Nephron (organoid): ENCODE data around the gene CMA1.
"Not testable (repeated sequence)": the region's sequence is repeated elsewhere in the genome, so short reads cannot be mapped to it uniquely, and the experiment has no call there.

Experiments used
- H3K27ac Mint-ChIP-seq, 3 experiments: 2 replicates each; pipeline ENCODE4 v1.8.0; 2020; ENCODE audit warnings: mixed read lengths in 3 of 3, mild to moderate bottlenecking in 2 of 3, moderate library complexity in 1 of 3
- H3K27me3 Mint-ChIP-seq: 2 replicates; pipeline ENCODE4 v1.8.0; 2021; ENCODE audit warnings: low read depth, mild to moderate bottlenecking, moderate library complexity, mixed read lengths
- H3K36me3 Mint-ChIP-seq: 2 replicates; pipeline ENCODE4 v1.8.0; 2020; ENCODE audit warnings: low read depth, mixed read lengths
- H3K4me1 Mint-ChIP-seq: 2 replicates; pipeline ENCODE4 v1.8.0; 2020; ENCODE audit warnings: mixed read lengths
- H3K4me3 Mint-ChIP-seq, 3 experiments: 2 replicates each; pipeline ENCODE4 v1.8.0; 2020; ENCODE audit warnings: mild to moderate bottlenecking in 3 of 3, mixed read lengths in 3 of 3, moderate library complexity in 2 of 3
- H3K9me3 Mint-ChIP-seq: 2 replicates; pipeline ENCODE4 v1.8.0; 2020; ENCODE audit warnings: mixed read lengths
- TF ChIP-seq, protein P1 (sequence below), 3 experiments: fragments of 200-600 bp; sonication (generic); IDR thresholded peaks; one replicate each; pipeline ENCODE4 v1.5.0; 2021; ENCODE audit warnings: antibody characterized with exemption in 3 of 3; ENCODE audit not compliant: unreplicated experiment in 3 of 3

Gene CMA1

GRCh38 chr14:24518851-24519250 is 10.8 kb upstream of the CMA1 start:
- H3K4me1 Mint-ChIP-seq: no peaks in the 10 kb centered on the region
- H3K27me3 Mint-ChIP-seq: no peaks in the 10 kb centered on the region
- TF ChIP-seq, protein P1, sequence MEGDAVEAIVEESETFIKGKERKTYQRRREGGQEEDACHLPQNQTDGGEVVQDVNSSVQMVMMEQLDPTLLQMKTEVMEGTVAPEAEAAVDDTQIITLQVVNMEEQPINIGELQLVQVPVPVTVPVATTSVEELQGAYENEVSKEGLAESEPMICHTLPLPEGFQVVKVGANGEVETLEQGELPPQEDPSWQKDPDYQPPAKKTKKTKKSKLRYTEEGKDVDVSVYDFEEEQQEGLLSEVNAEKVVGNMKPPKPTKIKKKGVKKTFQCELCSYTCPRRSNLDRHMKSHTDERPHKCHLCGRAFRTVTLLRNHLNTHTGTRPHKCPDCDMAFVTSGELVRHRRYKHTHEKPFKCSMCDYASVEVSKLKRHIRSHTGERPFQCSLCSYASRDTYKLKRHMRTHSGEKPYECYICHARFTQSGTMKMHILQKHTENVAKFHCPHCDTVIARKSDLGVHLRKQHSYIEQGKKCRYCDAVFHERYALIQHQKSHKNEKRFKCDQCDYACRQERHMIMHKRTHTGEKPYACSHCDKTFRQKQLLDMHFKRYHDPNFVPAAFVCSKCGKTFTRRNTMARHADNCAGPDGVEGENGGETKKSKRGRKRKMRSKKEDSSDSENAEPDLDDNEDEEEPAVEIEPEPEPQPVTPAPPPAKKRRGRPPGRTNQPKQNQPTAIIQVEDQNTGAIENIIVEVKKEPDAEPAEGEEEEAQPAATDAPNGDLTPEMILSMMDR (IDR thresholded peaks at IDR 0.05; ENCODE audit: unreplicated experiment in 3 of 3): no peak
- no peaks in the 10 kb centered on the region for H3K9me3 Mint-ChIP-seq
- H3K4me3 Mint-ChIP-seq: no peak overlapping the region
- H3K36me3 Mint-ChIP-seq: no peaks in the 10 kb centered on the region
- H3K27ac Mint-ChIP-seq: no peak overlapping the region

DNA sequence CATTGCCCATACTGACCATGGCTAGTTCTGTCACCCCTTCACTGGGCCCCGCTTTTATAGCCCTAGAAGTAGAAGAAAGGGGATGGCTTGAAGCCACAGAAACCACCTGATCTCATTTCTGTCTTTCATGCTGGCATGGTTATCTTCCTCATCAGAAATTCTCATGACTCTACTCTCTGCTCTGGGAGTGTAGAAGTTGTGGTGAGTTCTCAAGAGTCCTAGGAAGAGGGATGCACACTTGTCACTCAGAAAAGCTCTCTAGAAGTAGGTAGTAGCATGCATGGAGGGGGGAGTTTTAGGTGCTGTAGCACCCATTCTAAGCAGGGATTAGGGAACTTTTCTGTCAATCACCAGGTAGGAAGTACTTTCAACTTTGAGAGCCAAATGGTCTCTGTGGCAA is 6.1 kb upstream of the CMA1 start:
- Mint-ChIP-seq H3K4me1 (no peaks in the 10 kb centered on the region), H3K27me3 (no peaks in the 10 kb centered on the region), H3K36me3 (no peaks in the 10 kb centered on the region), H3K9me3 (no peaks in the 10 kb centered on the region), H3K4me3 (no peak overlapping the region), H3K27ac (no peak overlapping the region)
- TF ChIP-seq, protein P1 (IDR thresholded peaks at IDR 0.05; ENCODE audit: unreplicated experiment in 3 of 3): no peak

GRCh38 chr14:24513009-24513408 is 4.9 kb upstream of the CMA1 start:
- Mint-ChIP-seq H3K27ac (no peak overlapping the region), H3K36me3 (no peaks in the 10 kb centered on the region), H3K4me3 (no peak overlapping the region), H3K4me1 (no peaks in the 10 kb centered on the region), H3K9me3 (no peaks in the 10 kb centered on the region), H3K27me3 (peaks cover 3% of the 10 kb centered on the region)
- TF ChIP-seq, protein P1 (IDR thresholded peaks at IDR 0.05; ENCODE audit: unreplicated experiment in 3 of 3): no peak

DNA sequence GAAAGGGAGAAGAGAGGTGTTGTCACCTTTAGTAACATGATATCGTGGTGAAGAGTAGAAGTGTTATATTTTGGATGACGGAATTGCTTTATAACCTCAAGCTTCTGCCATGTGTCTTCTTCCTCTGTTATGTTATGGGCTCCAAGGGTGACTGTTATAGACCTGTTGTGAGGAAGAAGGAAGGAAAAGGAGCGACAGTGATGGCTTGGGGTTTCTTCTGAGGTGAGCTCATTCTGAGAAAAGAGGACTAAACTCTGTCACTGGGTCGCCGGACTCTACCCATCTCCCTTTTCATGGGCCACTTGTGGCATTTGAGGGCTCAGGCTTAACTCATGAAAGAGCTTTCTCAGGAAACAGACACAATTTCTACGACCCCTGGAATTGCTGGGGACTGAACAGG is 1.6 kb downstream of the CMA1 start:
- Mint-ChIP-seq H3K27me3 (peaks cover 3% of the 10 kb centered on the region), H3K4me3 (no peak overlapping the region), H3K9me3 (no peaks in the 10 kb centered on the region), H3K27ac (no peak overlapping the region), H3K4me1 (no peaks in the 10 kb centered on the region), H3K36me3 (no peaks in the 10 kb centered on the region)
- TF ChIP-seq, protein P1 (IDR thresholded peaks at IDR 0.05; ENCODE audit: unreplicated experiment in 3 of 3): no peak

DNA sequence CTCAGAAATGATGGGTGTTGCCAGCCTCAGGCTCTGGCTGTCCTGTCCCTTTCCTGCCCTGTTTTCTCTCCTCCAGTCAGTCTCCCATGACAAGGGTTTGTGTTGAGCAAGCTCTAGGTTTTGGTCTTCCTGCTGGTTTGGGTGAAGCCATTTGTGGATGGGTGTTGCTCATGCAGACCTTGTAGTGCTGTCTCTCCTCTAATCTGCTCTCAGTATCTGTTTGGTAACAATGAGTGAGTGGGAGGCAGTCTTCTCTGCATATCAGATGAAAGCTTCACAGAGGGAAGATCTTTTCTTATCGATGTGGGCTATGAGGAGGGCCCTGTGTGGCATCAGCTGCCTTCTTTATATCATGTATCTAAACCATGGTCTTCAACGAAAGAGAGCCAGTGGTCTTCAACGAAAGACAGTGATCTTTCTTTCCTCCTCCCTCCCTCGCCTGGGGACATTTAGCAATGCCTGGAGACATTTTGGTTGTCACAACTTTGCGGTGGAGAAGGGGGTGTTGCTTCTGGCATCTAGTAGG is 3.6 kb downstream of the CMA1 start:
- Mint-ChIP-seq H3K27me3 (peaks cover 3% of the 10 kb centered on the region), H3K4me3 (no peak overlapping the region), H3K4me1 (no peaks in the 10 kb centered on the region), H3K27ac (no peak overlapping the region), H3K9me3 (no peaks in the 10 kb centered on the region), H3K36me3 (no peaks in the 10 kb centered on the region)
- TF ChIP-seq, protein P1 (IDR thresholded peaks at IDR 0.05; ENCODE audit: unreplicated experiment in 3 of 3): no peak

DNA sequence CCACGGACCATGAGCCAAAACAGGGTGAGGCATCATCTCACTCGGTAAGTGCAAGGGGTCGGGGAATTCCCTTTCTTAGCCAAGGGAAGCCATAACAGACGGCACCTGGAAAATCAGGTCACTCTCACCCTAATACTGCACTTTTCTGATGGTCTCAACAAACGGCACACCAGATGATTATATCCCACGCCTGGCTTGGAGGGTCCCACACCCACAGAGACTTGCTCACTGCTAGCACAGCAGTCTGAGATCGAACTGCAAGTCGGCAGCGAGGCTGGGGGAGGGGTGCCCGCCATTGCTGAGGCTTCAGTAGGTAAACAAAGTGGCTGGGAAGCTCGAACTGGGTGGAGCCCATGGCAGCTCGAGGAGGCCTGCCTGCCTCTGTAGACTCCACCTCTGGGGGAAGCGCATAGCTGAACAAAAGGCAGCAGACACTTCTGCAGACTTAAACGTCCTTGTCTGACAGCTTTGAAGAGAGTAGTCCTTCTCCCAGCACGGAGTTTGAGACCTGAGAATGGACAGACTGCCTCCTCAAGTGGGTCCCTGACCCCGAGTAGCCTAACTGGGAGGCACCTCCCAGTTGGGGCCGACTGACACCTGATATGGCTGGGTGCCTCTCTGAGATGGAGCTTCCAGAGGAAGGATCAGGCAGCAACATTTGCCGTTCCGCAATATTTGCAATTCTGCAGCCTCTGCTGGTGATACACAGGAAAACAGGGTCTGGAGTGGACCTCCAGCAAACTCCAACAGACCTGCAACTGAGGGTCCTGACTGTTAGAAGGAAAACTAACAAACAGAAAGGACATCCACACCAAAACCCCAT is 16.3 kb downstream of the CMA1 start:
- not testable (repeated sequence) for H3K27ac Mint-ChIP-seq, H3K4me3 Mint-ChIP-seq, H3K27me3 Mint-ChIP-seq

More for the DNA sequence above, 16.3 kb downstream of the CMA1 start:
- H3K36me3 Mint-ChIP-seq, H3K4me1 Mint-ChIP-seq: not testable (repeated sequence)
- H3K9me3 Mint-ChIP-seq: peaks cover 16% of the 10 kb centered on the region
